Vagina (tissue), 2 donors: ENCODE measurements around the gene NCK1.

Source experiments
- CTCF ChIP-seq, 3 experiments: fragments of 450-650 bp in 2 of 3; fragments of 200-600 bp in 1 of 3; sonication (generic) in 1 of 3; IDR thresholded peaks; one replicate each; pipeline ENCODE4 v1.5.1; 2017 to 2019; ENCODE audit warnings: antibody characterized with exemption in 3 of 3, mild to moderate bottlenecking in 2 of 3, moderate library complexity in 2 of 3
- POLR2AphosphoS5 ChIP-seq, 2 donors: sonication (generic); formaldehyde crosslinking; IDR thresholded peaks; one replicate each; pipeline ENCODE4 v1.9.0; 2017; ENCODE audit warnings: antibody characterized with exemption in 2 of 2, mild to moderate bottlenecking in 2 of 2, low read depth in 1 of 2; ENCODE audit not compliant: insufficient read depth in 1 of 2

- no peak for TF ChIP-seq POLR2AphosphoS5 (IDR thresholded peaks at IDR 0.05; ENCODE audit: insufficient read depth in 1 of 2, low read depth in 1 of 2)
- TF ChIP-seq CTCF (IDR thresholded peaks at IDR 0.05), result no peak
Measured at GRCh38 chr3:136909187-136909586, 47.2 kb downstream of the NCK1 start.
